GM12878 (cell line): ENCODE measurements around the gene TTC23. TPM values are rescaled to one million over a fixed set of nuclear protein-coding genes. Genes with fewer than 3 reads are reported as not detected.

Source experiments
- ATAC-seq: fragments of 200-7000 bp; cut with Tn5 transposase; 3 replicates; pipeline ENCODE4 v1.9.1; 2020; ENCODE audit warnings: mild to moderate bottlenecking, moderate library complexity
- BruUV-seq: library from RNA; stranded (reverse); fragments of 400-500 nt; replicated peaks from 2 replicates; lab custom pipeline; 2021; lab: Mats Ljungman, UMichigan
- CTCF ChIA-PET: fragments of 300-600 bp; sonication (Branson Sonifier 250); formaldehyde crosslinking; extraction: SDS; loops from one replicate; lab custom pipeline; 2021; ENCODE audit warnings: inconsistent platforms; lab: Yijun Ruan, JAX
- POLR2A ChIA-PET: fragments of 350-600 bp; formaldehyde crosslinking; extraction: SDS; loops from one replicate; lab custom pipeline; 2021; ENCODE audit warnings: inconsistent platforms; lab: Charles Lee
- RAD21 ChIA-PET: fragments of 300-600 bp; sonication (Branson Sonifier 250); formaldehyde crosslinking; loops from one replicate; lab custom pipeline; 2023; ENCODE audit warnings: antibody characterized with exemption; ENCODE audit not compliant: unreplicated experiment; lab: Charles Lee
- SMC1A ChIA-PET: fragments of 300-600 bp; sonication (Branson Sonifier 250); formaldehyde crosslinking; loops from one replicate; lab custom pipeline; 2023; ENCODE audit not compliant: unreplicated experiment, uncharacterized antibody; lab: Charles Lee
- DNase-seq: peaks from one replicate; pipeline ENCODE4 v3.0.0-alpha.2; 2011; ENCODE audit warnings: low read depth, low spot score
- FAIRE-seq: peaks from 3 replicates; lab custom pipeline; 2011; peaks lifted over from hg19 to GRCh38; lab: Jason Lieb, UNC
- H2AFZ ChIP-seq: 2 replicates; pipeline ENCODE4 v1.6.0; 2011; ENCODE audit warnings: low read depth, low read length, control low read depth; ENCODE audit not compliant: control insufficient read depth
- H3K27ac ChIP-seq: 2 replicates; pipeline ENCODE4 v1.5.1; 2011; ENCODE audit warnings: control low read depth; ENCODE audit not compliant: control insufficient read depth, insufficient read depth
- H3K27me3 ChIP-seq, 2 experiments: replicated peaks in 1 of 2; 2 replicates each; pipeline versions ENCODE4 v1.6.0 to v1.6.1; 2011; ENCODE audit warnings: low read length in 1 of 2; ENCODE audit not compliant: control insufficient read depth in 2 of 2, insufficient read depth in 2 of 2
- H3K36me3 ChIP-seq, 2 experiments: 2 replicates each; pipeline ENCODE4 v1.5.1; 2011; ENCODE audit warnings: low read length in 1 of 2; ENCODE audit not compliant: control insufficient read depth in 2 of 2, insufficient read depth in 2 of 2
- H3K4me1 ChIP-seq: 2 replicates; pipeline ENCODE4 v1.6.1; 2011; ENCODE audit warnings: mild to moderate bottlenecking, low read length, moderate library complexity, mixed read lengths; ENCODE audit not compliant: control insufficient read depth, insufficient read depth
- H3K4me2 ChIP-seq: 2 replicates; pipeline ENCODE4 v1.6.0; 2011; ENCODE audit warnings: control low read depth; ENCODE audit not compliant: control insufficient read depth, insufficient read depth
- H3K4me3 ChIP-seq: fragments of 200-600 bp; sonication (generic); 2 replicates; pipeline ENCODE4 v1.5.1; 2016
- H3K79me2 ChIP-seq: 2 replicates; pipeline ENCODE4 v1.6.0; 2011; ENCODE audit warnings: low read length; ENCODE audit not compliant: control insufficient read depth, insufficient read depth
- H3K9ac ChIP-seq: 2 replicates; pipeline ENCODE4 v1.8.0; 2011; ENCODE audit warnings: low read length, control low read depth, mixed read lengths; ENCODE audit not compliant: control insufficient read depth, insufficient read depth
- H3K9me3 ChIP-seq: replicated peaks from 3 replicates; pipeline ENCODE4 v1.5.1; 2011; ENCODE audit warnings: mild to moderate bottlenecking, low read length; ENCODE audit not compliant: control insufficient read depth, insufficient read depth
- H4K20me1 ChIP-seq: 2 replicates; pipeline ENCODE4 v1.6.0; 2011; ENCODE audit not compliant: control insufficient read depth, insufficient read depth
- ATF7 ChIP-seq: fragments of 450-650 bp; IDR thresholded peaks from 2 replicates; pipeline ENCODE4 v1.6.1; 2016; ENCODE audit warnings: low read depth, mild to moderate bottlenecking
- DPF2 ChIP-seq: fragments of 450-650 bp; IDR thresholded peaks from 2 replicates; pipeline ENCODE4 v1.6.1; 2017; ENCODE audit warnings: mild to moderate bottlenecking
- EZH2 ChIP-seq: IDR thresholded peaks from 2 replicates; pipeline ENCODE4 v1.6.1; 2012; ENCODE audit warnings: low read depth, mild to moderate bottlenecking, control low read depth, inconsistent platforms, low read length, borderline replicate concordance; ENCODE audit not compliant: control insufficient read depth
- FOXM1 ChIP-seq: IDR thresholded peaks from 2 replicates; pipeline ENCODE4 v1.6.1; 2012; ENCODE audit warnings: low read depth, mild to moderate bottlenecking, inconsistent platforms, low read length, moderate library complexity
- PAX8 ChIP-seq: fragments of 450-650 bp; IDR thresholded peaks from 2 replicates; pipeline ENCODE4 v1.6.1; 2017; ENCODE audit warnings: mild to moderate bottlenecking, moderate library complexity
- RCOR1 ChIP-seq: conservative IDR thresholded peaks from 2 replicates; pipeline ENCODE4 v1.6.1; 2012; ENCODE audit warnings: low read depth, low read length, improper control_type of control experiment
- SUPT20H ChIP-seq: IDR thresholded peaks from 2 replicates; pipeline ENCODE4 v1.6.1; 2011; ENCODE audit warnings: low read depth, mild to moderate bottlenecking, low read length, moderate library complexity, borderline replicate concordance; ENCODE audit not compliant: control insufficient read depth
- SUZ12 ChIP-seq: fragments of 200-600 bp; sonication (generic); IDR thresholded peaks from one replicate; pipeline ENCODE4 v1.6.1; 2018; ENCODE audit warnings: antibody characterized with exemption, mild to moderate bottlenecking; ENCODE audit not compliant: unreplicated experiment
- YBX1 ChIP-seq: fragments of 450-650 bp; IDR thresholded peaks from 2 replicates; pipeline ENCODE4 v1.6.1; 2016; ENCODE audit warnings: antibody characterized with exemption
- WGBS: methylation state at CpG from one replicate; pipeline ENCODE4 v1.1.6; 2016; ENCODE audit warnings: low lambda C conversion rate; ENCODE audit not compliant: insufficient replicate concordance, insufficient coverage; ENCODE audit errors: missing lambda C conversion rate; 5-methylcytosine and 5-hydroxymethylcytosine counted together
- in situ Hi-C: fragments of 300-500 bp; cut with MboI; formaldehyde crosslinking; loops from 9 replicates; pipeline ENCODE4 v1.14.3; 2018; ENCODE audit warnings: mixed read lengths
- intact Hi-C: fragments of 100-400 bp; cut with micrococcal nuclease; formaldehyde crosslinking; loops from one replicate; pipeline ENCODE4 v1.14.2; 2022; ENCODE audit not compliant: unreplicated experiment
- polyA plus RNA-seq, 11 experiments: library from polyadenylated mRNA; depleted of rRNA in 4 of 11; unstranded in 6 of 11; stranded (reverse) in 5 of 11; fragments of >200 nt; fragmentation: Nextera tagmentation in 4 of 11; fragmentation: Illumina TruSeq in 1 of 11; extraction: Ambion mirVana in 4 of 11; extraction: Trizol in 1 of 11; gene quantifications; 1 replicate in 1 of 11; 2 replicates in 10 of 11; pipeline versions ENCODE4 v1.2.1 to v1.2.3, GENCODE V29; 2011 to 2016; ENCODE audit warnings: inconsistent platforms in 2 of 11, missing spikeins in 2 of 11, low read depth in 1 of 11
- total RNA-seq, 4 experiments: library from RNA; depleted of rRNA in 3 of 4; stranded (reverse); fragments of >200 nt in 3 of 4; fragmentation: Illumina TruSeq in 1 of 4; extraction: Trizol in 1 of 4; gene quantifications; 2 replicates each; pipeline versions ENCODE4 v1.2.1 to v1.2.3, GENCODE V29; 2013 to 2021
- TF ChIP-seq, protein P1 (sequence below): fragments of 450-650 bp; formaldehyde crosslinking; IDR thresholded peaks from 2 replicates; pipeline ENCODE4 v1.4.0; 2020; ENCODE audit warnings: mild to moderate bottlenecking, moderate library complexity
- TF ChIP-seq, protein P2 (sequence below): IDR thresholded peaks from 2 replicates; pipeline ENCODE4 v1.6.1; 2012; ENCODE audit warnings: low read depth, low read length, improper control_type of control experiment
- TF ChIP-seq, protein P3 (sequence below): fragments of 450-650 bp; IDR thresholded peaks from 2 replicates; pipeline ENCODE4 v1.6.1; 2017; ENCODE audit warnings: mild to moderate bottlenecking, moderate library complexity
- TF ChIP-seq, protein P4 (sequence below): IDR thresholded peaks from 2 replicates; pipeline ENCODE4 v1.6.1; 2012; ENCODE audit warnings: low read depth, low read length, improper control_type of control experiment

Gene TTC23
- total and polyA plus RNA-seq, 10 of the 15 experiments (the other 5 are each of a cell fraction or from before 2014, with no cell fraction given): 1.2 to 9.0 (median 6.5) TPM

DNA sequence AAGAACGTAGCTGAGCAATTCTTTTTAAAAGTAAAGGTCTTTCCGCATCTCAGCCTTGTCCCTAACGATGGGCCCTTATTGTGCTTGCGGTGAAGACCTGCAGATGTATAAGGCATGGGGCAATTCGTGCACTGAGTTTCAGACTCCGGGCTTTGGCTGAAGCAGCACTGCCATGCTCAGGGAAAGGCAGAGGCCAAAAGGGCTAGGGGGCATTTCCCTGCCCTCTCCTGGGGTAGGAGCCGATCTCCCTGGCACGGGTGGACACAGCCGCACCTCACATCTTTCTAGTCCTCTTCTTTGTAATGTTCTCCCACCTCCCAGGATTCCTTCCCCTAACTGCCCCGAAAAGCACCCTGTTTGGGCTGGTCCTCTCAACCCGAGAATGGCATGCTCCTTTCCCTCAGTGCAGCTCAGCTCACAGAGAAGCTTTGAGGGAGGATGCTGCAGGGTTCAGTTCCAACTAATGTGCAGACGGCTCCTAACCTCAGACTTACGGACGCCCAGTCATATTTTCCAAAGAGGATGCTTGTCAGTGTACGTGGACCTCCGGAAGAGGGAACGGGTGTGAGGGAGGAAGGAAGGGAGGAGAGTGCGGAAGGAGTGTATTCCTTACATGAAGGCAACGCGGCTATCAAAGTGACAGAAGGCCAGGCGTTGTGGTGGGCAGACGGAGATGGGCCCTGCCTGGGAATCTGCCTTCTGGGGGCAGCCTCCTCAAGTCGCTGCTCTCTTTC is 83.3 kb downstream of the TTC23 start:
- intact Hi-C loops: no loop called here
- WGBS: 78% methylated on average over 23 of the region's 23 CpGs
- ChIA-PET RAD21 (interaction anchor here (1.1 kb wide), 1 partner anchor 58 kb away, joined by 3 read pairs; no protein-coding TSS in a partner anchor), CTCF (no interaction called here), POLR2A (no interaction called here), SMC1A (no interaction called here)
- in situ Hi-C loops: no loop called here
- no peaks in the 10 kb centered on the region for H3K27me3 ChIP-seq
- no TSS peak for BruUV-seq
- H3K79me2 ChIP-seq: no peaks in the 10 kb centered on the region
- DNase-seq (no peak), ATAC-seq (no peak), FAIRE-seq (no peak)
- no peaks in the 10 kb centered on the region for H3K36me3 ChIP-seq
- H3K27ac ChIP-seq: no peak overlapping the region
- no peak overlapping the region for H3K9ac ChIP-seq
- H3K4me1 ChIP-seq: peaks cover 14% of the 10 kb centered on the region; the same call in 1 of the 2 replicates
- no peaks in the 10 kb centered on the region for H3K9me3 ChIP-seq
- no peak for TF ChIP-seq EZH2
- no peak for TF ChIP-seq RCOR1
- TF ChIP-seq, protein P1, sequence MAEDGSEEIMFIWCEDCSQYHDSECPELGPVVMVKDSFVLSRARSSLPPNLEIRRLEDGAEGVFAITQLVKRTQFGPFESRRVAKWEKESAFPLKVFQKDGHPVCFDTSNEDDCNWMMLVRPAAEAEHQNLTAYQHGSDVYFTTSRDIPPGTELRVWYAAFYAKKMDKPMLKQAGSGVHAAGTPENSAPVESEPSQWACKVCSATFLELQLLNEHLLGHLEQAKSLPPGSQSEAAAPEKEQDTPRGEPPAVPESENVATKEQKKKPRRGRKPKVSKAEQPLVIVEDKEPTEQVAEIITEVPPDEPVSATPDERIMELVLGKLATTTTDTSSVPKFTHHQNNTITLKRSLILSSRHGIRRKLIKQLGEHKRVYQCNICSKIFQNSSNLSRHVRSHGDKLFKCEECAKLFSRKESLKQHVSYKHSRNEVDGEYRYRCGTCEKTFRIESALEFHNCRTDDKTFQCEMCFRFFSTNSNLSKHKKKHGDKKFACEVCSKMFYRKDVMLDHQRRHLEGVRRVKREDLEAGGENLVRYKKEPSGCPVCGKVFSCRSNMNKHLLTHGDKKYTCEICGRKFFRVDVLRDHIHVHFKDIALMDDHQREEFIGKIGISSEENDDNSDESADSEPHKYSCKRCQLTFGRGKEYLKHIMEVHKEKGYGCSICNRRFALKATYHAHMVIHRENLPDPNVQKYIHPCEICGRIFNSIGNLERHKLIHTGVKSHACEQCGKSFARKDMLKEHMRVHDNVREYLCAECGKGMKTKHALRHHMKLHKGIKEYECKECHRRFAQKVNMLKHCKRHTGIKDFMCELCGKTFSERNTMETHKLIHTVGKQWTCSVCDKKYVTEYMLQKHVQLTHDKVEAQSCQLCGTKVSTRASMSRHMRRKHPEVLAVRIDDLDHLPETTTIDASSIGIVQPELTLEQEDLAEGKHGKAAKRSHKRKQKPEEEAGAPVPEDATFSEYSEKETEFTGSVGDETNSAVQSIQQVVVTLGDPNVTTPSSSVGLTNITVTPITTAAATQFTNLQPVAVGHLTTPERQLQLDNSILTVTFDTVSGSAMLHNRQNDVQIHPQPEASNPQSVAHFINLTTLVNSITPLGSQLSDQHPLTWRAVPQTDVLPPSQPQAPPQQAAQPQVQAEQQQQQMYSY: no peak
- TF ChIP-seq SUZ12: no peak
- no peak for TF ChIP-seq YBX1
- TF ChIP-seq, protein P2, sequence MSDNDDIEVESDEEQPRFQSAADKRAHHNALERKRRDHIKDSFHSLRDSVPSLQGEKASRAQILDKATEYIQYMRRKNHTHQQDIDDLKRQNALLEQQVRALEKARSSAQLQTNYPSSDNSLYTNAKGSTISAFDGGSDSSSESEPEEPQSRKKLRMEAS: no peak
- TF ChIP-seq, protein P3, sequence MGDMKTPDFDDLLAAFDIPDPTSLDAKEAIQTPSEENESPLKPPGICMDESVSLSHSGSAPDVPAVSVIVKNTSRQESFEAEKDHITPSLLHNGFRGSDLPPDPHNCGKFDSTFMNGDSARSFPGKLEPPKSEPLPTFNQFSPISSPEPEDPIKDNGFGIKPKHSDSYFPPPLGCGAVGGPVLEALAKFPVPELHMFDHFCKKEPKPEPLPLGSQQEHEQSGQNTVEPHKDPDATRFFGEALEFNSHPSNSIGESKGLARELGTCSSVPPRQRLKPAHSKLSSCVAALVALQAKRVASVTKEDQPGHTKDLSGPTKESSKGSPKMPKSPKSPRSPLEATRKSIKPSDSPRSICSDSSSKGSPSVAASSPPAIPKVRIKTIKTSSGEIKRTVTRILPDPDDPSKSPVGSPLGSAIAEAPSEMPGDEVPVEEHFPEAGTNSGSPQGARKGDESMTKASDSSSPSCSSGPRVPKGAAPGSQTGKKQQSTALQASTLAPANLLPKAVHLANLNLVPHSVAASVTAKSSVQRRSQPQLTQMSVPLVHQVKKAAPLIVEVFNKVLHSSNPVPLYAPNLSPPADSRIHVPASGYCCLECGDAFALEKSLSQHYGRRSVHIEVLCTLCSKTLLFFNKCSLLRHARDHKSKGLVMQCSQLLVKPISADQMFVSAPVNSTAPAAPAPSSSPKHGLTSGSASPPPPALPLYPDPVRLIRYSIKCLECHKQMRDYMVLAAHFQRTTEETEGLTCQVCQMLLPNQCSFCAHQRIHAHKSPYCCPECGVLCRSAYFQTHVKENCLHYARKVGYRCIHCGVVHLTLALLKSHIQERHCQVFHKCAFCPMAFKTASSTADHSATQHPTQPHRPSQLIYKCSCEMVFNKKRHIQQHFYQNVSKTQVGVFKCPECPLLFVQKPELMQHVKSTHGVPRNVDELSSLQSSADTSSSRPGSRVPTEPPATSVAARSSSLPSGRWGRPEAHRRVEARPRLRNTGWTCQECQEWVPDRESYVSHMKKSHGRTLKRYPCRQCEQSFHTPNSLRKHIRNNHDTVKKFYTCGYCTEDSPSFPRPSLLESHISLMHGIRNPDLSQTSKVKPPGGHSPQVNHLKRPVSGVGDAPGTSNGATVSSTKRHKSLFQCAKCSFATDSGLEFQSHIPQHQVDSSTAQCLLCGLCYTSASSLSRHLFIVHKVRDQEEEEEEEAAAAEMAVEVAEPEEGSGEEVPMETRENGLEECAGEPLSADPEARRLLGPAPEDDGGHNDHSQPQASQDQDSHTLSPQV: no peak
- no peak for TF ChIP-seq ATF7
- TF ChIP-seq FOXM1: no peak
- TF ChIP-seq PAX8: no peak
- TF ChIP-seq DPF2: no peak
- no peak for TF ChIP-seq SUPT20H
- TF ChIP-seq, protein P4, sequence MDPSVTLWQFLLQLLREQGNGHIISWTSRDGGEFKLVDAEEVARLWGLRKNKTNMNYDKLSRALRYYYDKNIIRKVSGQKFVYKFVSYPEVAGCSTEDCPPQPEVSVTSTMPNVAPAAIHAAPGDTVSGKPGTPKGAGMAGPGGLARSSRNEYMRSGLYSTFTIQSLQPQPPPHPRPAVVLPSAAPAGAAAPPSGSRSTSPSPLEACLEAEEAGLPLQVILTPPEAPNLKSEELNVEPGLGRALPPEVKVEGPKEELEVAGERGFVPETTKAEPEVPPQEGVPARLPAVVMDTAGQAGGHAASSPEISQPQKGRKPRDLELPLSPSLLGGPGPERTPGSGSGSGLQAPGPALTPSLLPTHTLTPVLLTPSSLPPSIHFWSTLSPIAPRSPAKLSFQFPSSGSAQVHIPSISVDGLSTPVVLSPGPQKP: no peak
- H3K4me3 ChIP-seq: no peak overlapping the region
- no peak overlapping the region for H2AFZ ChIP-seq
- no peaks in the 10 kb centered on the region for H4K20me1 ChIP-seq
- H3K4me2 ChIP-seq: no peak overlapping the region
